GDM1 (cell line): ENCODE measurements around the gene PITX1.
"Not testable (repeated sequence)": the region's sequence is repeated elsewhere in the genome, so short reads cannot be mapped to it uniquely, and the experiment has no call there.

Experiments used
- DNase-seq: peaks from one replicate; lab custom pipeline; 2025; lab: John Stamatoyannopoulos, UW

The PITX1 gene

GRCh38 chr5:135033901-135034235, at the start of gene PITX1:
PITX1 (minus strand) TSS chr5:135034228; CDS start chr5:135033881, 347 bp downstream.
- no peak for DNase-seq

DNA sequence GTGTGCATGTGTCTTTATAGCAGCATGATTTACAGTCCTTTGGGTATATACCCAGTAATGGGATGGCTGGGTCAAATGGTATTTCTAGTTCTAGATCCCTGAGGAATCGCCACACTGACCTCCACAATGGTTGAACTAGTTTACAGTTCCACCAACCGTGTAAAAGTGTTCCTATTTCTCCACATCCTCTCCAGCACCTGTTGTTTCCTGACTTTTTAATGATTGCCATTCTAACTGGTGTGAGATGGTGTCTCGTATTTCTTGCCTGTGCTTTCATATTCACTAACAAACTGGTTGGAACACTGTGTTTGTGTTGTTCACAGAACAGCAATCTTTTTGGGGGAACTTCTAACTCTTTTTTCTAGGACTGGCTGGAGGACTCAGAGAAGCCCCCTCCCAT, 49.3 kb upstream of the PITX1 start:
- DNase-seq, result not testable (repeated sequence)

GRCh38 chr5:135081240-135081639, 47.2 kb upstream of the PITX1 start:
- no peak for DNase-seq

DNA sequence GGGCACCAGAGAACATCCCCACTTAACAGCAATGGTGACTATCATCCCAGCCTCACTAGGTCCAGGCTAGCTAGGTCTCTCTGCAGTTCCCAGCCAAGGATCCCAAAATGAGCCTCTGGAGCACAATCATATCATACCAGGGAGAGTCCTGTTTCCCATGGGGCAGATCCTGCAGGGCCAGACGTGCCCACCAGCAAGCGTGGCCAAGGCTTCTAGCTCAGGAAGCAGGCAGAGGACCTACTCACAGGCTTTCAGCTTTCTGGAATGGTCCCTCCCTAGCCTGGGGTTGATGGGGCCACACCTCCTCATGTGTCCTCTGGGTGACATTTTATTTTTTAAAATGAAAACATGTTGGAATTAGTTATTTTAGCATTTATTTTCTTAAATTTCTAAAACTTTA, 45.7 kb upstream of the PITX1 start:
- no peak for DNase-seq

GRCh38 chr5:135079099-135079681, 45.2 kb upstream of the PITX1 start:
- DNase-seq, result no peak

DNA sequence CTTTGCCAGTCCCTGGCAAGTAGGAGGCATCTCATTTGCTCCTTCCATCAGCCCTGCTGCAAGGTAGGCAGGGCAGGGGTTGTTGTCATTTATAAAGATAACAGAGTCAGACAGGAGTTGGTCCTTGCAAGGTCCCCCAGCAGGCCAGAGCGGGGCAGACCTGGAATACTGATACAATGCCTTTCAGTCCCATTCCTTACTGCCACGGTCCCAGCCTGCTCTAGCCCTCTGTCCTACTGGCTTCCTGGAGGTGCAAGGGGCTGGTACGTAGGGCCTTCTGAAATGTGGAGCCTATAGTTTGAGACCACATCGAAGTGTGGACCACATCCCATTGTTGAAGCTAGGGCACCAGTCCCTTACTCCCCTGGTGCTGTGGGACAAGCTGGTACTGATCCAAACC, 42.8 kb upstream of the PITX1 start:
- no peak for DNase-seq

DNA sequence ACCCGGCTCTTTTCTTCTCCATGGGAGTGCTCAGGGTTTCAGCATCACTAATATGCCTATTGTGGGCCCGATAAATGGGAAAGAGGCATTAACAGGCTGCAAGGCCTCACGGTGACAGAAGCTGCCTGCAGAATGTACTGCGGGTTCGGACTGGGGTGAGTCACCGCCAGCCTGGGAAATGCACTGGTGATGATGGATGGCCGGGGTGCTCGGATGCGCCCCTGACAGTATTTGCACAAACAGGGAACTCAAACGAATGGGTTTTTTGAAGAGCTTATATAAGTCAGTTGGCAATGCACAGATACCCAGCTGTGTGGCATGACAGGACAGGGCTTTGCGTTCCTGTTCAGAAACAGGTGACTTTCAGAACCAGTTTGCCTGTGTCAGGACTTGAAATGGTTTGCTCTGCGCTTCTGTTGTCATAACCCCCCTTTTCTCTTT, 42.0 kb upstream of the PITX1 start:
- DNase-seq, result no peak

DNA sequence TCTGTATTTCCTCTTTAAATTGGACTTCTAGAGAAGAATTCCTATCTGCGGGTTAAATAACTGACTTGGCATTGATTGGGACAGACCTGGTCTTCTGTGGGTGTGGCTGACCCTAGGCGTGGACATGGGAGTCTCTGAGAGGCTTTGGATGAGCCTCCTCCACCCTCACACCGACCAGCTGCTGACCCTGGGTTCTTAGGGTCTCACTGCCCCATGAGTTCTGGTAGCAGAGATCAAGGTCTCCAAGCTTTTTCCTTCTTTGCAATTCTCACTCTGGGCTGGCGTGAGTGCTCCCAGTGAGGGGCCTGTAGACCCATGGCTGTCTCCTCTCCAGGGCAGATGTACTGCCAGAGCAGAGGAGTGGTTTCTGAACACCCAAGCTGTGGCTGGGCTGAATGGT, 41.6 kb upstream of the PITX1 start:
- DNase-seq, result no peak

DNA sequence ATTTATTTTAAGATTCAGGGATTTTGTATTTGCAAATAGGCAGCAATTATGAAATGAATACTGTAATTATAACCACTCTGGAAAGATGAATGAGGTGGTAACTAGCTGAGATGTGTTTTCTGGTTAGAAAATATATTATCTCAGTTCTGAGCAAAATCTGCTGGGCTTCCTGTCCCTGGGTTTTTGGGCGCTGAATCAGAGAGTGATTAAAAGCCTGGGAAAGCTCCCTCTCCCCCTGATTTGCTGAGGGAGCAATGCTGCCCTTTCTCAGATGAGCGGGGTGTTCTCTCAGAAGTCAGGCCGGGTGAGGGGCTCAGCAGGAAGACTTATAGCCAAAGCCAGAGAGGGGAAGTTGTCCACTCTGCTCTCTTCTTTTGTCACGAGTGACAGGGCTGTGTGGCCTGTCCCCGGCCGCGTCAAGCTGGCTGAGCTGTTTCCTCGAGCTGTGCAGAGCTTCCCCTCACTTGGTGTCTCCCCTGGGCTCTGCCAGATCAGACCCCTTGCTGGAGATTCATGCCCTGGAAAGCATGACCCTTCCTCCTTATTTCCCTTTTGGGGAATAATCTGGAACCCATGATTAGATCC, 39.8 kb upstream of the PITX1 start:
- no peak for DNase-seq

GRCh38 chr5:135072387-135073281, 38.6 kb upstream of the PITX1 start:
- DNase-seq, result no peak

DNA sequence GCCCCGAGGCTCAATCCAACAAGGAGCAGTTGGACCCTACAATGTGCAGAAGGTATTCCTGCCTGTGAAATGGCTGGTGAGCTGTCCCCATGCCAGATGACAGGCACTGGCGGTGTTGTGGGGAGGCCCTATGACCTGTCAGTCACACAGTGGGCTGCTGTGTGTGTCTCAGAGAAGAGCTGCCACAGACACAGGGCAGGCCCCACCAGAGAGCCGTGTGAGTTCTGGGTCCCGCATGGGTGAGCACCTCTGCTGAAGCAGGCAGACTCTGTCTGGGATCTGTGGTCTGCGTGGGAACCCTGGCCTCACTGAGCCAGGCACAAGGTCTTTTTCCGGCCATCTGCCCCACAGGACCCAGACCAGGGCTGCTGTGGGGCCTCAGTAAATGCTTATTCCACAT, 37.3 kb upstream of the PITX1 start:
- no peak for DNase-seq

DNA sequence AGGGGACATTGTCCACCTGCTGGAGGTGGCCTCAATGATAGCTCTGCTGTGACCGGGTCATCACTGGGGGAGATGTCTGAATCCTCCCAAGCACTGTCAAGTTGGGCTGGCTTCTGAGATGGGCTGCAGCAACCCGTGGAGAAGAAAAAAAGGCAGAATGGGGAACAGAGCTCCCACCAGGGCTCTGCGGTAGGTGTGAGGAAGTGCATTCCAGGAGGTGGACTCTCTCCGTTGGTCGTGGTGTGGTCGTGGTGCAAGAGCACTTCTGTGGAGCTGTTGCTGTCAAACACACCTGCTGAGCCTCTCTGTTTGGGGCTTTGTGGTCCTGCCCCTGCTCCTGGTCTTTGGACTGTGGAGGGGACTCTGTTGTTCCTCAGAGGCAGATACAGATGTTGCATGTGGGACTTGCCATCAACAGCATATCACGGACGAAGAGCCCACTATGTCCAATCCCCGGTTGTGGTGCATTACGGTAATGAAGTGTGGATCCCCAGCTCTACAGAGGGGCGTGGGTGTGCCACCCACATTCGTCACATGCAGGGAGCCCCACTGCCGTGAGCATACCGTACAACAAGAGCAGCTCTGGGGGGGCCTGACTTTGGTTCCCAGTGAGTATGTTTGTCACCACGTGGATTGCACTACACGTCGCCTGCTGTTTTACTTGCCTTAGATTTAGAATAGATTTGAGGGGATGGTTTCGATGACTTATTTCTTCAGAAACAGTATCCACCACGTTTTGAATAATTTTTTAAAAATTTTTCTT, 36.0 kb upstream of the PITX1 start:
- DNase-seq, result no peak

DNA sequence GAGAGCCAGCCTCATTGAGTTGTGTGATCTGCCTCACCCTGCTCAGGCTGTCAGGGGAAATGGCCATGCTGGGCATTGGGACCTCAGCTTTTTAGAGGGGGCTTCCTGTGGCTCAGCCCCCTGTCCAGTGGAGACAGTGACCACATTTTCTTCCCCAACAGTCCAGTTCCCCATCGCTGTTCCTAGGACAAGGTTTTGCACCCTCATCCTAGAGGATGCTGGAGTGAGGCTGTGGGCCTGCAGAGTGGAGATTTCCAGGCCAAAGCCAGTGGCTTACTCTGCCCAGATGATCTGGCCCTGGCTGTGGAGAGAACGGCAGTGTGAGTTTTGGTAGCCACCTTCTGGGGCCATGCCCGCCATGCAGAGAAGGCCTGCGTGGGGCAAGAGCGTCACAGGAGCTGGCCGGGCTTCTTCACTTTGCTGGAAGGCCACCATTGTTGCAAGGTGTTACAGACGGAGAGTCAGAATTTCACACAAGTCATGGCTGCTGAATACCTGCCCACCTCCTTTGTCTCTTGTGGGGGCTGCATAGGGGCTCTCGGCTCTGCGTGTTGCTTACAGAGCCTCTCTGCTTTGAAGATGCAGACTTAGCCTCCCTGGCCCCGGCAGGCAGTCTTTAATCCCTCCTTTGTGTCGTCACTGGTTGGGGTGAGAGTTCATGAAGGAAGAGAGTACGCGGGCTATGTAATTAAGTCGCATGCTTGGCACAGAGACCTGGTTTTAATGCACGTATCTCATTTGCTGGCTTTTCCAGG, 35.2 kb upstream of the PITX1 start:
- DNase-seq, result no peak

DNA sequence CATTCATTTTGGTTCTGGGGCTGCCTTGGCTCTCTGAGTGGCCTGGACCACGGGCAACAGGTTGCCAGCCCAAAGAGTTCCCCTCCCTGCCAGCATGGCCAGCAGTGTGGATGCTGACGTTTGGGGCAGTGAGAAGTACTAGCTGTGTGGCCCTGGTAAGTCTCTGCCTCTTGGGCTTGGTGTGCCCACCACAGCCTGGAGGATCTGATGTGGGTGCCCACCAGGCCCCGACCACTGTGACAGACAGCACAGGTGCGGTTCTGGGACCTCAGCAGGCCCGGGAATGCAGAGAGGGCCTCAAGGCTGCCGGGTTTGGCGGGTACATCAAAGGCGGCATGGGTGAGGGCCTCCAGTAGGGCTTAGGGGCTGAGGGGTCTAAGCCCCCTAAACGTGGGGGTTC, 33.6 kb upstream of the PITX1 start:
- DNase-seq, result no peak

DNA sequence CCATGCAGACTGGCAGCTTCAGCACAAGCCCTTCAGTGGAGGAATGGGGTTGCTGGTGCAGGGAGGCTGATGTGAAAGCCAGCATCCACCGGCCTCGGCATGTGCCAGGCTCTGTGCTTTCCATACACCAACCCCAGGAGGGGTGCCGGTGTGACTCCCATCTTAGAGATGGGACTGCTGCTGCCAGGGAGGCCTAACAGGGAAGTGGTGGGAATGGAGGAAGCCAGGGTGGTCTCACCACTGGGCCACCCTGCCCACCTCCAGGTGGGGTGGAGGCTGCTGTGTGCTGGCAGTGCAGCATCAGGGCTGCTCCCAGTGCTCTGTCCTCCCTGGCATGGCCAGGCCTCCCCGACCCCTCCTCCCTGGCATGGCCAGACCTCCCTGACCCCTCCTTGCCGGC, 32.8 kb upstream of the PITX1 start:
- no peak for DNase-seq

GRCh38 chr5:135065306-135066265, 31.6 kb upstream of the PITX1 start:
- DNase-seq, result no peak

GRCh38 chr5:135064235-135064570, 30.2 kb upstream of the PITX1 start:
- DNase-seq, result no peak

DNA sequence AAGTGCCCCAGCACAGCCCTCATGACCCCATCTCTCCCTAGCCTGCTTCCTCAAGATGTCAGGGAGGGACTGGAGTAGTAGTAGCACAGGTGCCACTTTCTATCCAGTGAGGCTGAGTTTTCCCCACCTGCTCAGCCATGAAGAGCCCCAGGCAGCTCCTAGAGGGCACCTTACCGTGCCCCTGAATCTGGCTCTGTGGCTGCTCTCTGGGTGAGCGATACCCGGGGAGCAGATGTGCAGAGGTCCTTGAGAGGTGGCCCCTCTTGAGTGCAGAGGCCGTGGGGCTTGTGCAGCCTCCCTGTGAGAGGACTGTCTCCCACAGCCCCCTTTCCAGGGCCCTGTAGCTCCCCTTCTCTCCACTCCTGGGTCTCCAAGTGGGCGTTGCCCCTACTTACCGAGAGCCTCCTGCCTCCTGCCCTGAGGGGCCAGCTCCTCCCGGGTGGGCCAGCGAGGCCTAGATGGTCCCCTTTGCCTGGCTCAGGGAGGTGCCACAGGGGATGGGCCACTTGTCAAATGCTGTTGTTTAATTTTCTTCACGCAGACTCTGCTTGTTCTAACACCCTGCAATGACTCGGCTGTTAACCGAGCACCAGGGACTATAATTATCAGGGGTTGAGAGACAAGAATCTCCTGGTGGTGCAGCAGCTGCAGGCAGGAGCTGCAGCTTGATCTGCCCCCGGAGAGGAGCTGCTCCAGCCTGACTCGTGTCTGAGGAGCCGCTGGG, 29.6 kb upstream of the PITX1 start:
- DNase-seq, result no peak

DNA sequence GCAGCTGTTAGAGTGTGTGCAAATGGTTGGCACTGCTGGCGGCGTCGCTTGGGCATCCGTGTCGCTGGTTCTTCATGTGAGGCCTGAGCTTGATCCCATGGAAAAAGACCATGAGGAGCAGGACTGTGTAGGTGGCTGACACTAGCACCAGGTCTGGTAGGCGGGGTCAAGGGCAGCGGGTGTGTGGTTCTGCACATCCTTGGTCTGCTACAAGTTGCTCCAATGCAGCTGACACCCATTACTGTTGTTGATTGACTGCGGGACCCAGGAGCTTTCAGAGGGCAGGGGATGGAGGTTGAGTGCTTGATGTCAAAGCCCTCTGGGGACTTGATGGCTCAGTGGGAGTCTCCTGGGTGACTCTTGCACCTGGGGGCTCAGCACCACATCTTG, 29.0 kb upstream of the PITX1 start:
- DNase-seq, result no peak
